Measurements from ENCODE around the gene SH2B3. TPM values are rescaled to one million over a fixed set of nuclear protein-coding genes. Genes with fewer than 3 reads are reported as not detected.
A peak's percentile ranks its signal among the peaks of the same experiment; 100 is the strongest.

The SH2B3 gene
- total and polyA plus RNA-seq, 2 of the 13 experiments (the other 11 are each of a cell fraction or from before 2014, with no cell fraction given) = 6.8 to 6.9 TPM

- no peak for TF ChIP-seq GRHL1 (CRISPR knock-in tag; conservative IDR thresholded peaks at IDR 0.05)
- TF ChIP-seq MAX (IDR thresholded peaks at IDR 0.05) = peak; percentile 93
- TF ChIP-seq ZNF280B (CRISPR knock-in tag; IDR thresholded peaks at IDR 0.05; ENCODE audit: borderline replicate concordance) = no peak
- no peak for TF ChIP-seq LCORL (IDR thresholded peaks at IDR 0.05)
- TF ChIP-seq LCORL (CRISPR knock-in tag; IDR thresholded peaks at IDR 0.05) = peak; percentile 72; the same call in 1 of the 2 replicates
- TF ChIP-seq RXRA (CRISPR knock-in tag; IDR thresholded peaks at IDR 0.05) = peak; percentile 70; the same call in 1 of the 2 replicates
- peak; percentile 63 for TF ChIP-seq HDAC2 (CRISPR knock-in tag; IDR thresholded peaks at IDR 0.05)
- peak; percentile 53 for TF ChIP-seq PHF8 (CRISPR knock-in tag; IDR thresholded peaks at IDR 0.05)
- no peak for TF ChIP-seq EEA1 (CRISPR knock-in tag; IDR thresholded peaks at IDR 0.05; ENCODE audit: borderline replicate concordance)
- TF ChIP-seq MTERF4 (CRISPR knock-in tag; IDR thresholded peaks at IDR 0.05) = peak; percentile 81; the same call in 1 of the 2 replicates
- peak; percentile 34 for TF ChIP-seq HIC2 (CRISPR knock-in tag; IDR thresholded peaks at IDR 0.05; ENCODE audit: low read depth)
- TF ChIP-seq CEBPG (CRISPR knock-in tag; IDR thresholded peaks at IDR 0.05) = peak; percentile 99
- TF ChIP-seq TAF1 (CRISPR knock-in tag; IDR thresholded peaks at IDR 0.05) = peak; percentile 44
- TF ChIP-seq HES4 (CRISPR knock-in tag; IDR thresholded peaks at IDR 0.05; ENCODE audit: borderline replicate concordance) = peak; percentile 83; the same call in 1 of the 2 replicates
- TF ChIP-seq CSRNP2 (CRISPR knock-in tag; conservative IDR thresholded peaks at IDR 0.05; ENCODE audit: low read depth) = no peak
- TF ChIP-seq MYC (CRISPR knock-in tag; IDR thresholded peaks at IDR 0.05; ENCODE audit: borderline replicate concordance) = peak; percentile 67; the same call in 1 of the 2 replicates
- 0 out of 2 replicates have a peak, but pooled peaks have one; percentile 73 for TF ChIP-seq RFXAP (CRISPR knock-in tag; IDR thresholded peaks at IDR 0.05; ENCODE audit: borderline replicate concordance)
- TF ChIP-seq ZBTB1 (CRISPR knock-in tag; IDR thresholded peaks at IDR 0.05; ENCODE audit: borderline replicate concordance) = no peak
- TF ChIP-seq ZNF431 (CRISPR knock-in tag; IDR thresholded peaks at IDR 0.05; ENCODE audit: borderline replicate concordance, low read depth) = peak; percentile 60; the same call in 1 of the 2 replicates
- no peak for TF ChIP-seq ZNF446 (CRISPR knock-in tag; IDR thresholded peaks at IDR 0.05)
- no peak; the same call in 1 of the 2 replicates for TF ChIP-seq ZKSCAN8 (CRISPR knock-in tag; IDR thresholded peaks at IDR 0.05; ENCODE audit: borderline replicate concordance)
- no peak for TF ChIP-seq JUN (CRISPR knock-in tag; IDR thresholded peaks at IDR 0.05)
- peak; percentile 75 for TF ChIP-seq FOSL2 (CRISPR knock-in tag; IDR thresholded peaks at IDR 0.05)
These were observed 419 bp upstream of the SH2B3 start (continued) for GRCh38 chr12:111405149-111405858.

All from HepG2 (cell line).